HG02884 (cell line): ENCODE results near the gene GAB1.

Experiments used
- ATAC-seq: cut with Tn5 transposase; IDR thresholded peaks from one replicate; pipeline ENCODE4 v1.9.1; 2021; ENCODE audit warnings: mild to moderate bottlenecking, moderate library complexity; ENCODE audit not compliant: unreplicated experiment

GAB1 gene

GRCh38 chr4:143407888-143408287, 71.2 kb downstream of the GAB1 start:
- ATAC-seq, result no peak

- ATAC-seq, result no peak
These were observed 73.3 kb downstream of the GAB1 start for GRCh38 chr4:143410015-143410414.

GRCh38 chr4:143411527-143412419, 75.1 kb downstream of the GAB1 start:
- no peak for ATAC-seq

- ATAC-seq, result no peak
These were observed 75.7 kb downstream of the GAB1 start for GRCh38 chr4:143412420-143412758.

- peak; percentile 91 for ATAC-seq
These were observed 81.2 kb downstream of the GAB1 start for GRCh38 chr4:143417679-143418403.

- no peak for ATAC-seq
These were observed 83.6 kb downstream of the GAB1 start for GRCh38 chr4:143420227-143420626.

GRCh38 chr4:143421609-143422008, 84.9 kb downstream of the GAB1 start:
- no peak for ATAC-seq

- ATAC-seq, result no peak
These were observed 87.6 kb downstream of the GAB1 start for GRCh38 chr4:143424276-143424675.

GRCh38 chr4:143431526-143432257, 95.0 kb downstream of the GAB1 start:
- ATAC-seq, result no peak

GRCh38 chr4:143432258-143432591, 95.5 kb downstream of the GAB1 start:
- ATAC-seq, result no peak

- ATAC-seq, result no peak
These were observed 96.6 kb downstream of the GAB1 start for GRCh38 chr4:143433231-143433630.

GRCh38 chr4:143435955-143436354, 99.3 kb downstream of the GAB1 start:
- ATAC-seq, result no peak

GRCh38 chr4:143437476-143437875, 100.8 kb downstream of the GAB1 start:
- no peak for ATAC-seq

GRCh38 chr4:143437937-143438336, 101.3 kb downstream of the GAB1 start:
- no peak for ATAC-seq

- ATAC-seq, result no peak
These were observed 102.0 kb downstream of the GAB1 start for GRCh38 chr4:143438710-143439109.

- ATAC-seq, result no peak
These were observed 104.4 kb downstream of the GAB1 start for GRCh38 chr4:143441109-143441508.

GRCh38 chr4:143441678-143442077, 105.0 kb downstream of the GAB1 start:
- ATAC-seq, result no peak

GRCh38 chr4:143443728-143444127, 107.1 kb downstream of the GAB1 start:
- ATAC-seq, result no peak

- ATAC-seq, result no peak
These were observed 114.5 kb downstream of the GAB1 start for GRCh38 chr4:143451186-143451585.

- no peak for ATAC-seq
These were observed 118.5 kb downstream of the GAB1 start for GRCh38 chr4:143455211-143455610.

- ATAC-seq, result no peak
These were observed 122.3 kb downstream of the GAB1 start for GRCh38 chr4:143458966-143459365.
